Liver (tissue), 9 donors: Measurements from ENCODE around the gene MSH3. TPM values are rescaled to one million over a fixed set of nuclear protein-coding genes. Genes with fewer than 3 reads are reported as not detected.
A peak's percentile ranks its signal among the peaks of the same experiment; 100 is the strongest.

ENCODE experiments used
- DNase-seq: peaks from one replicate; pipeline ENCODE4 v3.0.0-alpha.2; 2017; ENCODE audit warnings: low spot score
- H3K27ac ChIP-seq, 2 donors: one replicate each; pipeline ENCODE4 v1.7.0; 2013; ENCODE audit warnings: inconsistent platforms in 2 of 2, low read length in 2 of 2, control low read depth in 1 of 2, low read depth in 1 of 2, mild to moderate bottlenecking in 1 of 2
- H3K27me3 ChIP-seq, 4 donors: one replicate each; pipeline versions ENCODE4 v1.6.1 to v1.7.0; 2013; ENCODE audit warnings: low read length in 3 of 4, inconsistent platforms in 1 of 4, mild to moderate bottlenecking in 1 of 4, moderate library complexity in 1 of 4; ENCODE audit not compliant: control insufficient read depth in 4 of 4, insufficient read depth in 4 of 4
- H3K36me3 ChIP-seq, 4 donors: one replicate each; pipeline versions ENCODE4 v1.6.1 to v1.7.0; 2013; ENCODE audit warnings: low read length in 3 of 4, mild to moderate bottlenecking in 3 of 4, low read depth in 1 of 4, moderate library complexity in 1 of 4; ENCODE audit not compliant: control insufficient read depth in 4 of 4, insufficient read depth in 3 of 4
- H3K4me1 ChIP-seq, 4 donors: one replicate each; pipeline versions ENCODE4 v1.6.1 to v1.7.0; 2013; ENCODE audit warnings: low read length in 3 of 4, mild to moderate bottlenecking in 3 of 4, moderate library complexity in 1 of 4; ENCODE audit not compliant: control insufficient read depth in 4 of 4, insufficient read depth in 4 of 4
- H3K4me3 ChIP-seq, 3 donors: one replicate each; pipeline versions ENCODE4 v1.6.1 to v1.7.0; 2013; ENCODE audit warnings: low read length in 3 of 3, control low read depth in 1 of 3, low read depth in 1 of 3, mild to moderate bottlenecking in 1 of 3
- H3K9ac ChIP-seq, 2 donors: one replicate each; pipeline ENCODE4 v1.7.0; 2013; ENCODE audit warnings: low read length in 2 of 2, mild to moderate bottlenecking in 2 of 2, moderate library complexity in 2 of 2, control low read depth in 1 of 2, low read depth in 1 of 2
- H3K9me3 ChIP-seq, 4 donors: one replicate each; pipeline versions ENCODE4 v1.6.1 to v1.7.0; 2013; ENCODE audit warnings: low read length in 3 of 4; ENCODE audit not compliant: control insufficient read depth in 4 of 4
- EGR1 ChIP-seq, 2 donors: IDR thresholded peaks; 2 replicates each; pipeline ENCODE4 v1.6.1; 2016 to 2018; ENCODE audit warnings: antibody characterized with exemption in 2 of 2, low read depth in 2 of 2
- FOXA1 ChIP-seq: IDR thresholded peaks from 2 replicates; pipeline ENCODE4 v1.6.1; 2016; ENCODE audit warnings: antibody characterized with exemption
- FOXA2 ChIP-seq: IDR thresholded peaks from 2 replicates; pipeline ENCODE4 v1.6.1; 2016; ENCODE audit warnings: antibody characterized with exemption
- GABPA ChIP-seq, 2 donors: IDR thresholded peaks in 1 of 2; conservative IDR thresholded peaks in 1 of 2; 2 replicates each; pipeline ENCODE4 v1.6.1; 2016; ENCODE audit warnings: antibody characterized with exemption in 2 of 2, mild to moderate bottlenecking in 1 of 2, moderate library complexity in 1 of 2
- HNF4A ChIP-seq, 2 donors: conservative IDR thresholded peaks; 2 replicates each; pipeline ENCODE4 v1.6.1; 2016; ENCODE audit warnings: antibody characterized with exemption in 2 of 2, mild to moderate bottlenecking in 2 of 2
- HNF4G ChIP-seq: IDR thresholded peaks from 2 replicates; pipeline ENCODE4 v1.6.1; 2016; ENCODE audit warnings: antibody characterized with exemption
- JUND ChIP-seq, 2 donors: IDR thresholded peaks; 2 replicates each; pipeline ENCODE4 v1.6.1; 2016; ENCODE audit warnings: antibody characterized with exemption in 2 of 2
- NR2F2 ChIP-seq: IDR thresholded peaks from 2 replicates; pipeline ENCODE4 v1.6.1; 2016; ENCODE audit warnings: antibody characterized with exemption
- RAD21 ChIP-seq, 2 donors: IDR thresholded peaks; 2 replicates each; pipeline ENCODE4 v1.6.1; 2016; ENCODE audit warnings: antibody characterized with exemption in 2 of 2, mild to moderate bottlenecking in 2 of 2
- RXRA ChIP-seq, 2 donors: IDR thresholded peaks; 2 replicates each; pipeline ENCODE4 v1.6.1; 2017 to 2018; ENCODE audit warnings: antibody characterized with exemption in 2 of 2, mild to moderate bottlenecking in 1 of 2
- SP1 ChIP-seq: IDR thresholded peaks from 2 replicates; pipeline ENCODE4 v1.6.1; 2018; ENCODE audit warnings: antibody characterized with exemption, mild to moderate bottlenecking
- TAF1 ChIP-seq: conservative IDR thresholded peaks from 2 replicates; pipeline ENCODE4 v1.6.1; 2016; ENCODE audit warnings: antibody characterized with exemption, mild to moderate bottlenecking
- YY1 ChIP-seq: IDR thresholded peaks from 2 replicates; pipeline ENCODE4 v1.6.1; 2016; ENCODE audit warnings: antibody characterized with exemption, mild to moderate bottlenecking
- WGBS: extraction: QIAGEN DNeasy Blood & Tissue Kit; methylation state at CpG from one replicate; pipeline ENCODE4 v1.1.7; 2013; 5-methylcytosine and 5-hydroxymethylcytosine counted together
- polyA plus RNA-seq, 2 donors: library from polyadenylated mRNA; stranded (reverse) in 1 of 2; unstranded in 1 of 2; fragments of 200-250 nt in 1 of 2; fragments of >200 nt in 1 of 2; fragmentation: Nextera tagmentation in 1 of 2; extraction: Ambion mirVana in 1 of 2; gene quantifications; one replicate each; pipeline versions ENCODE4 v1.2.1 to v1.2.3, GENCODE V29; 2013 to 2015
- total RNA-seq, 2 donors: library from RNA; depleted of rRNA; stranded (reverse); fragments of >200 nt; gene quantifications; one replicate each; pipeline ENCODE4 v1.2.3, GENCODE V29; 2014
- TF ChIP-seq, protein P1 (sequence below): IDR thresholded peaks from 2 replicates; pipeline ENCODE4 v1.6.1; 2016; ENCODE audit warnings: antibody characterized with exemption
- TF ChIP-seq, protein P2 (sequence below): IDR thresholded peaks from 2 replicates; pipeline ENCODE4 v1.6.1; 2016; ENCODE audit warnings: antibody characterized with exemption, mild to moderate bottlenecking
- TF ChIP-seq, protein P3 (sequence below): fragments of 150-350 bp; IDR thresholded peaks from 2 replicates; pipeline ENCODE4 v1.5.1; 2017; ENCODE audit warnings: improper control_type of control experiment, low read depth, low read length; ENCODE audit not compliant: missing input control
- TF ChIP-seq, protein P4 (sequence below): IDR thresholded peaks from 2 replicates; pipeline ENCODE4 v1.6.1; 2016; ENCODE audit warnings: antibody characterized with exemption
- TF ChIP-seq, protein P5 (sequence below): IDR thresholded peaks from 2 replicates; pipeline ENCODE4 v1.6.1; 2016; ENCODE audit warnings: antibody characterized with exemption
- donor health status: healthy.
- donor health status: healthy.
- donor health status: healthy.
- donor health status: healthy.
- donor health status: healthy.

The MSH3 gene
- total RNA-seq (10 to 100 TPM in 1 of 2 donors, 1 to 10 TPM in 1; 9.0 to 19.1 TPM), polyA plus RNA-seq (1 to 10 TPM; 3.0 to 6.9 TPM)

DNA sequence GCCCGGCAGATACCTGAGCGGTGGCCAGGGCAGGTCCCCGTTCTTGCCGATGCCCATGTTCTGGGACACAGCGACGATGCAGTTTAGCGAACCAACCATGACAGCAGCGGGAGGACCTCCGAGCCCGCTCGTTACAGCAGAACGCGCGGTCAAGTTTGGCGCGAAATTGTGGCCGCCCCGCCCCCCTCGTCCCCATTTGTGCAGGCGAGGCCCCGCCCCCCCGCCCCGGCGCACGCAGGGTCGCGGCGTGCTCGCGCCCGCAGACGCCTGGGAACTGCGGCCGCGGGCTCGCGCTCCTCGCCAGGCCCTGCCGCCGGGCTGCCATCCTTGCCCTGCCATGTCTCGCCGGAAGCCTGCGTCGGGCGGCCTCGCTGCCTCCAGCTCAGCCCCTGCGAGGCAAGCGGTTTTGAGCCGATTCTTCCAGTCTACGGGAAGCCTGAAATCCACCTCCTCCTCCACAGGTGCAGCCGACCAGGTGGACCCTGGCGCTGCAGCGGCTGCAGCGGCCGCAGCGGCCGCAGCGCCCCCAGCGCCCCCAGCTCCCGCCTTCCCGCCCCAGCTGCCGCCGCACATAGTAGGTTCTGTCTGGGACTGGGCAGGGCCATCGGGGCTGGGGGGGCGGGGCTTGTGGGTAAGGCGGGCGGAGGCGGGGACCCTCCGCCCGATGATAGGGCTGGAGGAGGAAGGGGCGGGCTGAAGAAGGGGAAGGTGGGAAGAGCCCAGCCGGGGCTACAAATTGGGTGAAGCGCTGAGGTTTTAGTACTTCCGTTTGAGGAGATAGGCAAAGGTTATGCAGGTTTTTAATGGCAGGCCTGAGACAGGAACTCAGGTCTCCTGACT, at the start of gene MSH3, which contains the start of gene DHFR:
TSS of gene MSH3 (plus strand) at position 262 of the 840 bp plus-strand sequence. CDS start at position 338, 76 bp downstream.
TSS of gene DHFR (minus strand) at position 593 of the 840 bp plus-strand sequence. CDS start at position 99, 494 bp downstream.
- peak within 1 kb of the TSS; percentile 85 to 95 for H3K9ac ChIP-seq
- H3K27me3 ChIP-seq = no peaks in the 10 kb centered on the region
- DNase-seq = peak; percentile 94
- peak within 1 kb of the TSS; percentile 97 to 98 (median 97) for H3K4me3 ChIP-seq
- TF ChIP-seq JUND (IDR thresholded peaks at IDR 0.05) (peak in 1 of 2 donors; percentile 10), HNF4A (conservative IDR thresholded peaks at IDR 0.05) (peak; percentile 33 to 58), EGR1 (IDR thresholded peaks at IDR 0.05; ENCODE audit: low read depth in 2 of 2) (peak in 1 of 2 donors; percentile 29), FOXA1 (no peak), TAF1 (peak; percentile 57), RXRA (IDR thresholded peaks at IDR 0.05) (peak; percentile 24 to 72), RAD21 (IDR thresholded peaks at IDR 0.05) (peak; percentile 42 to 43), GABPA (IDR thresholded peaks at IDR 0.05 in 1 of 2, conservative IDR thresholded peaks at IDR 0.05 in 1 of 2) (peak; percentile 64 to 81), SP1 (peak; percentile 57), NR2F2 (no peak), HNF4G (no peak), FOXA2 (no peak), YY1 (peak; percentile 90)
- TF ChIP-seq, protein P1, sequence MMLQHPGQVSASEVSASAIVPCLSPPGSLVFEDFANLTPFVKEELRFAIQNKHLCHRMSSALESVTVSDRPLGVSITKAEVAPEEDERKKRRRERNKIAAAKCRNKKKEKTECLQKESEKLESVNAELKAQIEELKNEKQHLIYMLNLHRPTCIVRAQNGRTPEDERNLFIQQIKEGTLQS = no peak
- TF ChIP-seq, protein P2, sequence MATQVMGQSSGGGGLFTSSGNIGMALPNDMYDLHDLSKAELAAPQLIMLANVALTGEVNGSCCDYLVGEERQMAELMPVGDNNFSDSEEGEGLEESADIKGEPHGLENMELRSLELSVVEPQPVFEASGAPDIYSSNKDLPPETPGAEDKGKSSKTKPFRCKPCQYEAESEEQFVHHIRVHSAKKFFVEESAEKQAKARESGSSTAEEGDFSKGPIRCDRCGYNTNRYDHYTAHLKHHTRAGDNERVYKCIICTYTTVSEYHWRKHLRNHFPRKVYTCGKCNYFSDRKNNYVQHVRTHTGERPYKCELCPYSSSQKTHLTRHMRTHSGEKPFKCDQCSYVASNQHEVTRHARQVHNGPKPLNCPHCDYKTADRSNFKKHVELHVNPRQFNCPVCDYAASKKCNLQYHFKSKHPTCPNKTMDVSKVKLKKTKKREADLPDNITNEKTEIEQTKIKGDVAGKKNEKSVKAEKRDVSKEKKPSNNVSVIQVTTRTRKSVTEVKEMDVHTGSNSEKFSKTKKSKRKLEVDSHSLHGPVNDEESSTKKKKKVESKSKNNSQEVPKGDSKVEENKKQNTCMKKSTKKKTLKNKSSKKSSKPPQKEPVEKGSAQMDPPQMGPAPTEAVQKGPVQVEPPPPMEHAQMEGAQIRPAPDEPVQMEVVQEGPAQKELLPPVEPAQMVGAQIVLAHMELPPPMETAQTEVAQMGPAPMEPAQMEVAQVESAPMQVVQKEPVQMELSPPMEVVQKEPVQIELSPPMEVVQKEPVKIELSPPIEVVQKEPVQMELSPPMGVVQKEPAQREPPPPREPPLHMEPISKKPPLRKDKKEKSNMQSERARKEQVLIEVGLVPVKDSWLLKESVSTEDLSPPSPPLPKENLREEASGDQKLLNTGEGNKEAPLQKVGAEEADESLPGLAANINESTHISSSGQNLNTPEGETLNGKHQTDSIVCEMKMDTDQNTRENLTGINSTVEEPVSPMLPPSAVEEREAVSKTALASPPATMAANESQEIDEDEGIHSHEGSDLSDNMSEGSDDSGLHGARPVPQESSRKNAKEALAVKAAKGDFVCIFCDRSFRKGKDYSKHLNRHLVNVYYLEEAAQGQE = peak; percentile 87
- TF ChIP-seq, protein P3, sequence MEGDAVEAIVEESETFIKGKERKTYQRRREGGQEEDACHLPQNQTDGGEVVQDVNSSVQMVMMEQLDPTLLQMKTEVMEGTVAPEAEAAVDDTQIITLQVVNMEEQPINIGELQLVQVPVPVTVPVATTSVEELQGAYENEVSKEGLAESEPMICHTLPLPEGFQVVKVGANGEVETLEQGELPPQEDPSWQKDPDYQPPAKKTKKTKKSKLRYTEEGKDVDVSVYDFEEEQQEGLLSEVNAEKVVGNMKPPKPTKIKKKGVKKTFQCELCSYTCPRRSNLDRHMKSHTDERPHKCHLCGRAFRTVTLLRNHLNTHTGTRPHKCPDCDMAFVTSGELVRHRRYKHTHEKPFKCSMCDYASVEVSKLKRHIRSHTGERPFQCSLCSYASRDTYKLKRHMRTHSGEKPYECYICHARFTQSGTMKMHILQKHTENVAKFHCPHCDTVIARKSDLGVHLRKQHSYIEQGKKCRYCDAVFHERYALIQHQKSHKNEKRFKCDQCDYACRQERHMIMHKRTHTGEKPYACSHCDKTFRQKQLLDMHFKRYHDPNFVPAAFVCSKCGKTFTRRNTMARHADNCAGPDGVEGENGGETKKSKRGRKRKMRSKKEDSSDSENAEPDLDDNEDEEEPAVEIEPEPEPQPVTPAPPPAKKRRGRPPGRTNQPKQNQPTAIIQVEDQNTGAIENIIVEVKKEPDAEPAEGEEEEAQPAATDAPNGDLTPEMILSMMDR = no peak
- TF ChIP-seq, protein P4, sequence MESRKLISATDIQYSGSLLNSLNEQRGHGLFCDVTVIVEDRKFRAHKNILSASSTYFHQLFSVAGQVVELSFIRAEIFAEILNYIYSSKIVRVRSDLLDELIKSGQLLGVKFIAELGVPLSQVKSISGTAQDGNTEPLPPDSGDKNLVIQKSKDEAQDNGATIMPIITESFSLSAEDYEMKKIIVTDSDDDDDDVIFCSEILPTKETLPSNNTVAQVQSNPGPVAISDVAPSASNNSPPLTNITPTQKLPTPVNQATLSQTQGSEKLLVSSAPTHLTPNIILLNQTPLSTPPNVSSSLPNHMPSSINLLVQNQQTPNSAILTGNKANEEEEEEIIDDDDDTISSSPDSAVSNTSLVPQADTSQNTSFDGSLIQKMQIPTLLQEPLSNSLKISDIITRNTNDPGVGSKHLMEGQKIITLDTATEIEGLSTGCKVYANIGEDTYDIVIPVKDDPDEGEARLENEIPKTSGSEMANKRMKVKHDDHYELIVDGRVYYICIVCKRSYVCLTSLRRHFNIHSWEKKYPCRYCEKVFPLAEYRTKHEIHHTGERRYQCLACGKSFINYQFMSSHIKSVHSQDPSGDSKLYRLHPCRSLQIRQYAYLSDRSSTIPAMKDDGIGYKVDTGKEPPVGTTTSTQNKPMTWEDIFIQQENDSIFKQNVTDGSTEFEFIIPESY = peak; percentile 8
- TF ChIP-seq, protein P5, sequence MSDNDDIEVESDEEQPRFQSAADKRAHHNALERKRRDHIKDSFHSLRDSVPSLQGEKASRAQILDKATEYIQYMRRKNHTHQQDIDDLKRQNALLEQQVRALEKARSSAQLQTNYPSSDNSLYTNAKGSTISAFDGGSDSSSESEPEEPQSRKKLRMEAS = no peak
- peak within 1 kb of the TSS; percentile 98 for H3K27ac ChIP-seq
- H3K36me3 ChIP-seq = peaks cover 0 to 14% (median 11%) of the 10 kb centered on the region in 4 donors
- H3K9me3 ChIP-seq = no peaks in the 10 kb centered on the region
- peaks cover 3 to 27% (median 15%) of the 10 kb centered on the region in 4 donors for H3K4me1 ChIP-seq
- WGBS = under 1% methylated on average over 74 of the region's 74 CpGs
